Measurements from ENCODE around the gene KIAA1191.
"Not testable (repeated sequence)": the region's sequence is repeated elsewhere in the genome, so short reads cannot be mapped to it uniquely, and the experiment has no call there.

Gene KIAA1191

DNA sequence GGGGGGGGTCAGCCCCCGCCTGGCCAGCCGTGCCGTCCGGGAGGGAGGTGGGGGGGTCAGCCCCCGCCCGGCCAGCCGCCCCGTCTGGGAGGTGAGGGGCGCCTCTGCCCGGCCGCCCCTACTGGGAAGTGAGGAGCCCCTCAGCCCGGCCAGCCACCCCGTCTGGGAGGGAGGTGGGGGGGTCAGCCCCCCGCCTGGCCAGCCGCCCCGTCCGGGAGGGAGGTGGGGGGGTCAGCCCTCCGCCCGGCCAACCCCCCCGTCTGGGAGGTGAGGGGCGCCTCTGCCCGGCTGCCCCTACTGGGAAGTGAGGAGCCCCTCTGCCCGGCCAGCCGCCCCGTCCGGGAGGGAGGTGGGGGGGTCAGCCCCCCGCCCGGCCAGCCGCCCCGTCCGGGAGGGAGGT, 56.2 kb downstream of the KIAA1191 start:
- DNase-seq, result not testable (repeated sequence)
